CD4-positive, alpha-beta T cell treated with Interleukin-4 for 1 hour (primary cell): ENCODE measurements around the gene CCR7.

ENCODE experiments used
- DNase-seq, 2 donors: peaks; one replicate each; pipeline ENCODE4 v3.0.0-alpha.2; 2020 to 2022

CCR7 gene

GRCh38 chr17:40564883-40565768, at the start of gene CCR7:
TSS of gene CCR7 (minus strand) at chr17:40565472. CDS start at chr17:40565409, 63 bp downstream.
- DNase-seq, result peak; percentile 91 to 92

GRCh38 chr17:40614431-40615067, 49.3 kb upstream of the CCR7 start:
- DNase-seq, result no peak

GRCh38 chr17:40613467-40614154, 48.3 kb upstream of the CCR7 start:
- no peak for DNase-seq

GRCh38 chr17:40612599-40613244, 47.5 kb upstream of the CCR7 start:
- peak; percentile 88 to 90 for DNase-seq

- DNase-seq, result no peak
Observed at GRCh38 chr17:40611840-40612474, 46.7 kb upstream of the CCR7 start.

- DNase-seq, result no peak
Observed at GRCh38 chr17:40610359-40610758, 45.1 kb upstream of the CCR7 start.

GRCh38 chr17:40608061-40608581, 42.8 kb upstream of the CCR7 start:
- DNase-seq, result peak; percentile 77 to 92

GRCh38 chr17:40607641-40608040, 42.4 kb upstream of the CCR7 start:
- peak; percentile 78 to 79 for DNase-seq

- DNase-seq, result no peak
Observed at GRCh38 chr17:40606548-40607353, 41.5 kb upstream of the CCR7 start.

- peak; percentile 84 to 87 for DNase-seq
Observed at GRCh38 chr17:40605306-40605705, 40.0 kb upstream of the CCR7 start.

GRCh38 chr17:40604327-40605080, 39.2 kb upstream of the CCR7 start:
- no peak for DNase-seq

- DNase-seq, result peak; percentile 84 to 86
Observed at GRCh38 chr17:40602445-40603443, 37.5 kb upstream of the CCR7 start.

GRCh38 chr17:40600486-40601046, 35.3 kb upstream of the CCR7 start:
- DNase-seq, result no peak

GRCh38 chr17:40599468-40599763, 34.1 kb upstream of the CCR7 start:
- no peak for DNase-seq

GRCh38 chr17:40598619-40599467, 33.6 kb upstream of the CCR7 start:
- peak; percentile 91 for DNase-seq

GRCh38 chr17:40598301-40598618, 33.0 kb upstream of the CCR7 start:
- no peak for DNase-seq

GRCh38 chr17:40597556-40598300, 32.5 kb upstream of the CCR7 start:
- DNase-seq, result no peak

- peak in 1 of 2 donors; percentile 43 for DNase-seq
Observed at GRCh38 chr17:40597156-40597555, 31.9 kb upstream of the CCR7 start.
